HG02981 (cell line): ENCODE data around the gene SELENOV.

Source experiments
- ATAC-seq: cut with Tn5 transposase; IDR thresholded peaks from one replicate; pipeline ENCODE4 v1.9.1; 2021; ENCODE audit warnings: mild to moderate bottlenecking, moderate library complexity; ENCODE audit not compliant: unreplicated experiment

The SELENOV gene

DNA sequence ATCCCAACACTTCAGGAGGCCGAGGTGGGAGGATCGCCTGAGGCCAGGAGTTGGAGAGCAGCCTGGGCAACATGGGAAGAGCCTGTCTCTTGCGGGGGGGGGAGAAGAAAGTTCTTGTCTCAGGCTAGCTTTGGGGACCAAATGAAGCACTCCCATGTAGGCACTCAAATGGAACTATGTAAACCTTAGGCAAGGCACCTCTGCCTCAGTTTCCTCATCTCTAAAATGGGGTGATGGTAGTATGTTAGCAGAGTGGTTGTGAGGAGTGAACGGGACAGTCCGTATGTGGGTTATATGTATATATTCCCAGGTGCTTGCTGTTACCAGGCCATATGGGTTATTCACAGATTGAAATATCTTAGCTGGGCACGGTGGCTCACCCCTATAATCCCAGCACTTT is 22.7 kb upstream of the SELENOV start:
- no peak for ATAC-seq

DNA sequence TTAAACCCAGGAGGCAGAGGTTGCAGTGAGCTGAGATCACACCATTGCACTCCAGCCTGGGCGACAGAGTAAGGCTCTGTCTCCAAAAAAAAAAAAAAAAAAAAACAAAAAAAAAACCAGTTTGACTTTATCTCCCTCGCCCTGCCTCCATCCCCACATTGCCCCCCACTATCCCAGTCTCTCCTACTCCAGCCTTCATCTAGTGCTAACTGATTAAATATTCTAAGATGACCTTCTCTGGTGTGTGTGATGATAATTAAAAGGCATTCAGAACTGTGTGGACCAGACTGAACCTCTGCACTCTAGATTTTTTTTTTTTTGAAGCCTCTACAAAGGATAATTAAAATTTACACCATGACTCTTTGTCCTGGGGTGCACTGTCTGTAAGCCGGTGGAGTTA is 22.2 kb upstream of the SELENOV start:
- ATAC-seq, result no peak

DNA sequence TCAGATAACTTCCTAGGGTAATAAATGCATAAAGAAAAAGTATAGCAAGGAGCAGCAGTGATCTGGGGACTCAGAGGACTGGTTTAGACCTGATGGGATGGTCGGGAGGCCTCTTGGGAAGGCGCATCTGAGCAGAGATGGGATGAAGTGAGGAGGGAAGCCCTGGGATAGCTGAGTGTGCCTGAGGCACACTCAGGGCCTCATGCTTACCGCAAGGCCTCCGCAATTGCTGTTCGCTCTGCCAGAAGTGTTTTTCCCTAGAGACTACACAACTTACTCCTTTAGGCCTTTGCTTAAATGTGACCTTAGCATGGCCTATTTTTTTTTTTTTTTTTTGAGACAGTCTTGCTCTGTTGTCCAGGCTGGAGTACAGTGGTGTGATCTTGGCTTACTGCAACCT is 20.3 kb upstream of the SELENOV start:
- no peak for ATAC-seq

DNA sequence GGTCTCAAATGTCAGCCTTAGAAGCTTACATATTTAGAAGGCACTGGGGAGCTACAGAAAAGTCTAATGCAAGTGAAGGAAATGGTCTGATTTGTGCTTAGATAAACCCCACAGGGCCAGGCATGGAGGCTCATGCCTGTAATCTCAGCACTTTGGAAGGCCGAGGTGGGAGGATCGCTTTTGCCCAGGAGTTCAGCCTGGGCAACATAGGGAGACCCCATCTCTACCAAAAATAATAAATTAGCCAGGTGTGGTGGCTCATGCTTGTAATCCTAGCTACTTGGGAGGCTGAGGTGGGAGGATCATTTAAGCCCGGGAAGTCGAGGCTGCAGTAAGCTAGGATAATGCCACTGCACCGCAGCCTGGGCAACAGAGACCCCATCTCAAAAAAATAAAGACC is 18.9 kb upstream of the SELENOV start:
- ATAC-seq, result no peak

DNA sequence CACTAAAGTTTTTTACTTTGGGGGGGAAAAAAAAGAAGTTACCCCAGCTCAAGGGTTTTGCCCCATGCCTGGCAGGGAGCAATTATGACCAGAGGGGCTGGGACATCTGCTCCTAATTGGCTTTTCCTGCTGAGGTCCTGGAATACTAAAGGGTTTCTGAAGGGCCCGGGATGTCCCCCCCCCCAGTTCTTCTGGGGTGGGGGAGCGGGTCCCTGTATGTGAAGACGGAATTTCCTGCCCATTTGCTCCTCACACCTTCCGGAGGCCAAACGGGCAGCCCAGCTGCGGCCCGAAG is 17.3 kb upstream of the SELENOV start:
- ATAC-seq, result no peak

DNA sequence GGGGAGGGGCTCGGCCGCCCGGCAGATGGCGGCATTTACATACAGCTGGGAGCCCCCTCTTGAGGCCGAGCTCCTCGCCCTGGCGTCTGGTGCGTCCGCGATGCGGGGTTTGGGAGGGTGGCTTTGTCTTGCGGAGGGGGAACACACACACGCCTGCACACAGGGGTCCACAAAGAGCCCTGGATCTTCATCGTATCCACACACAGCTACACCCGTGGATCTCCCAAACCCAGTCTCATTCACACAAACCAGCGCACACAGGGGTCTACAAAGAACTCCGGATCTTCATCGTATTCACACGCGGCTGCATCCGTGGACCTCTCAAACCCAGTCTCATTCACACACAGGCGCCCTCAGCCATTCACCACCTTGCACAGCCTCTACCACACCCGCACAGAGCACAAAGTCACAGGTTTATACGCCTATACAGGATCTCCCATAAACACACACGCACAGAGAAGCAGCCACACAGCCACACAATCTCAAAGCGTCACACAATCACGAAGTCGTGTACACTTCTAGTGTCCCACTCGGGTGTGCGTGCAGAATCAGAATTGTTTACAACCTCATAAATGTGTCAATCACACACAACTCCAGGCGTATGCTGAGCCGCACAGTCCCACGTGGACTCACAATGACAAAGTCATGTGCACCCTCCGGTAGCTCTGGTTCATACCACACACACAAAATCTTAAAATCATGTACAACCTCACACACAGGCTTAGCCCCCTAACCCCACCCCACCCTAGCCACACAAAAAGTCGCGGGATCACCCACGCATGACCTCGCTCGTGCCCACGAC is 16.7 kb upstream of the SELENOV start:
- ATAC-seq, result no peak

DNA sequence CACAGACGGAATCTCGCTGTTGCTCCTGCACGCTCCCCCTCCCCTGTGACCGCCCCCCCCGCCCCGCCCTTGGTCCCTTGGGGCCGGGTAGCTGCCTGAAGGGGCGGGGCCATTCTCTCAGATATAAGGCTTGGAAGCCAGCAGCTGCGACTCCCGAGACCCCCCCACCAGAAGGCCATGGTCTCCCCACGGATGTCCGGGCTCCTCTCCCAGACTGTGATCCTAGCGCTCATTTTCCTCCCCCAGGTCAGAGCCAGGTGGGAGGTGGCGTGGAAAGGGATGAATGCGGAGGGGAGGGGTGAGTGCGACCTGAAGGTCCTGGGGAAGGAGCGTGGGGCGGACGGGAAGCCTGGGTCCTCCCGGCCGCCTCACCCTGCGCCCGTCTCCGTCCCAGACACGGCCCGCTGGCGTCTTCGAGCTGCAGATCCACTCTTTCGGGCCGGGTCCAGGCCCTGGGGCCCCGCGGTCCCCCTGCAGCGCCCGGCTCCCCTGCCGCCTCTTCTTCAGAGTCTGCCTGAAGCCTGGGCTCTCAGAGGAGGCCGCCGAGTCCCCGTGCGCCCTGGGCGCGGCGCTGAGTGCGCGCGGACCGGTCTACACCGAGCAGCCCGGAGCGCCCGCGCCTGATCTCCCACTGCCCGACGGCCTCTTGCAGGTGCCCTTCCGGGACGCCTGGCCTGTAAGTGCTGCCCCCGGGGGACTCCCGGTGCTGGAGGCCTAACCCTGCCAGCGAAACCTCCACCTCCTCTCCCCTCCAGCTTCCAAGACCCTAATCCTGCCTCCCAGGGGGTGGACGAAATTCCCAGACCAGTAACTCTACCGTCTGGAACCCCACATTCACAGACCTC is 15.9 kb upstream of the SELENOV start, which contains the start of gene DLL3:
TSS of gene DLL3 (plus strand) at position 150 of the 845 bp plus-strand sequence. CDS start at position 178, 28 bp downstream.
- ATAC-seq, result no peak

DNA sequence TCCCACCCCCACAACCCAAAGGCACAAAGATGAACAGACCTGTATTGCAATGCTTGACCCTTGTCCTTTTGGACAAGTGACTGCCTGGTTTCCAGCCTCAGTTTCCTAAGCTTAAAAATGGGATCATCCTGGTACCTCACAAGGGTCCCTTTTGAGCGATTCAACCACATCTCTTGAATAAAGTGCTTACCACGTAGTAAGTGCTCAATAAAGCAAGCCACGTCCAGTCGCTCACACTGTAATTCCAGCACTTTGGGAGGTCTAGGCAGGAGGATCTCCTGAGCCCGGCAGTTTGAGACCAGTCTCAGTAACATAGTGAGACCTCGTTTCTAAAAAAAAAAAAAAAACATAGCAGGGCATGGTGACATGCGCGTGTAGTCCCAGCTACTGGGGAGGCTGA is 15.0 kb upstream of the SELENOV start:
- no peak for ATAC-seq

DNA sequence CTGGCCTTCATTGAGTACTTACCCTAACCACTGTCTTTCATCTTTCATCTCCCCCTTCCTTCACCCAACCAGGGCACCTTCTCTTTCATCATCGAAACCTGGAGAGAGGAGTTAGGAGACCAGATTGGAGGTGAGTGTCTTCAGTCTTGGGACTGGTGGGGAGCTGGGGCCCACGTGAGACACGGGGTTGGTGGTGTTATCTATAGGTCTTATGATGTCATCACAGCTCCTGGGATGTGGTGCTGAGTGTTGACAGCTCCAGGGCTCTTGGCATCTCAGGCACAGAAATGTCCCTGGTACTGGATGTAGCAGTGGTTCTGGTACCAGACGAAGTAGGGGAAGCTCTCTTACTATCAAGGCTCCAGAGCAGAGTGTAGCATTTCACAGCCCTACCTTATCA is 14.4 kb upstream of the SELENOV start:
- no peak for ATAC-seq

DNA sequence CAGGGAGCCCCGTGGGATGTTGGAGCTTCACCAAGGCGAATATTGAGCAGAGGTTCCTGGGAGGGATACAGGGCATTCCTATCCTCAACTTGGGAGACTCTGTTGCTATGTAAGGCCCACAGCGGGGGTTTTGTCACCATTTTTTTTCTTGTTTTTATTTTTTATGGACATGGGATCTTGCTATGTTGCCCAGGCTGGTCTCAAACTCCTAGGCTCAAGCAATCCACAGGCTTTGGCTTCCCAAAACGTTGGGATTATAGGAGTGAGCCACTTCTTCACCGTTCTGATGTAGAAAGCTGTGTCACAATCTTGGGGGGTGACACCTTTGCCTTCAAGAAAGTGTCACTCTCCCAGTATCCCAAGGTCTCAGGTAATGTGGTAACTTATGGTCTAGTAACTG is 13.6 kb upstream of the SELENOV start:
- ATAC-seq, result no peak

DNA sequence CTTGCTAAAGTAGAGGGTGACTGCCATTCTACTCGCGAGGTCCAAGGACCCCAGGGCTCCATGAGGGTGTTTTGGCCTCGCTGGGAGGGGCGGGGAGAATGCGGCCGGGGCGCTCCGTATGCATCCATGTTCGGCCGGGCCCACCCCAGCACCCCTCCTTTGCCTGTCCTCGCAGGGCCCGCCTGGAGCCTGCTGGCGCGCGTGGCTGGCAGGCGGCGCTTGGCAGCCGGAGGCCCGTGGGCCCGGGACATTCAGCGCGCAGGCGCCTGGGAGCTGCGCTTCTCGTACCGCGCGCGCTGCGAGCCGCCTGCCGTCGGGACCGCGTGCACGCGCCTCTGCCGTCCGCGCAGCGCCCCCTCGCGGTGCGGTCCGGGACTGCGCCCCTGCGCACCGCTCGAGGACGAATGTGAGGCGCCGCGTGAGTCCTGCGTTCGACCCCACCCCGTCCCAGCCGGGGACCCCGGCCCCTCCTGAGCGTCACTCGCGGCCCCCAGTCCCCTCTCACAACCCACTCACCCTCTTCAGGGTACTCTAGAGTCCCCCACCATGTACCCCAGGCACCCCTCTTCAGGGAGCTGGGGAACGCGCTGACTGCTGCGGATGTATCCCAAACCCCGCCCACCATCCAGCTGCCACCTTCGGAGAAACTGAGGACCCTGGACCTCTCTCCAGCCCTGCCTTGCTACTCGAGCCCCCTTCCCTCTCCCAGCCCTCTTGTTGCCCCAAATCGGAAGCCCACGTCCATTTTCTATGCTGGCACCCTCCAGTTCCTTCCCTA is 12.1 kb upstream of the SELENOV start:
- ATAC-seq, result no peak

DNA sequence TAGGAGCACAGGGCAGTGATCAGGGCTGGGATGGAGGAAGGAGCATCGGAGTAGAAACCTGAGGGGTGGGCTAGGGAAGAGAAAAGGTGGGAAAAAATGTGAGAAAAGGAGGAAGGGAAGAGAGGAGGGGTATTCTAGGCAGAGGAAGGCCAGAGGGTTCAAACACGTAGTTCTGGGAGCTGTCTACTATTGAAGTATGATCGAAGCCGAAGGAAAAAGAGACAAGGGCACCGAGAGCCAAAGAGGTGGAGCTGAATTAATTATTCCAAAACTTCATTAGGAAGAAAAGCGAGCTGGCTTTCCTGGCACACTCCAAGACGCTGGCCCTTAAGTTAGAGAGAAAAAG is 8.4 kb upstream of the SELENOV start:
- ATAC-seq, result no peak

DNA sequence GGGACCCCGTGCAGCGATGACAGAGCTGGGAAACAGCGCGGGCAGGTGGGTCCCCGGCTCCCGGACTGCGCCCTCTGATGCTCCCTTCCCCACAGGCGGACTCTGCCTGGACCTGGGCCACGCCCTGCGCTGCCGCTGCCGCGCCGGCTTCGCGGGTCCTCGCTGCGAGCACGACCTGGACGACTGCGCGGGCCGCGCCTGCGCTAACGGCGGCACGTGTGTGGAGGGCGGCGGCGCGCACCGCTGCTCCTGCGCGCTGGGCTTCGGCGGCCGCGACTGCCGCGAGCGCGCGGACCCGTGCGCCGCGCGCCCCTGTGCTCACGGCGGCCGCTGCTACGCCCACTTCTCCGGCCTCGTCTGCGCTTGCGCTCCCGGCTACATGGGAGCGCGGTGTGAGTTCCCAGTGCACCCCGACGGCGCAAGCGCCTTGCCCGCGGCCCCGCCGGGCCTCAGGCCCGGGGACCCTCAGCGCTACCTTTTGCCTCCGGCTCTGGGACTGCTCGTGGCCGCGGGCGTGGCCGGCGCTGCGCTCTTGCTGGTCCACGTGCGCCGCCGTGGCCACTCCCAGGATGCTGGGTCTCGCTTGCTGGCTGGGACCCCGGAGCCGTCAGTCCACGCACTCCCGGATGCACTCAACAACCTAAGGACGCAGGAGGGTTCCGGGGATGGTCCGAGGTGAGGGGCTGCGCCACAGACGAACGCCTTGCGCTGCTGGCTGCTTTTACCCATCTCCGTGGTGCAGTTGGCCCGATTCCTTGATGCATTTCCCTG is 7.8 kb upstream of the SELENOV start:
- ATAC-seq, result no peak

DNA sequence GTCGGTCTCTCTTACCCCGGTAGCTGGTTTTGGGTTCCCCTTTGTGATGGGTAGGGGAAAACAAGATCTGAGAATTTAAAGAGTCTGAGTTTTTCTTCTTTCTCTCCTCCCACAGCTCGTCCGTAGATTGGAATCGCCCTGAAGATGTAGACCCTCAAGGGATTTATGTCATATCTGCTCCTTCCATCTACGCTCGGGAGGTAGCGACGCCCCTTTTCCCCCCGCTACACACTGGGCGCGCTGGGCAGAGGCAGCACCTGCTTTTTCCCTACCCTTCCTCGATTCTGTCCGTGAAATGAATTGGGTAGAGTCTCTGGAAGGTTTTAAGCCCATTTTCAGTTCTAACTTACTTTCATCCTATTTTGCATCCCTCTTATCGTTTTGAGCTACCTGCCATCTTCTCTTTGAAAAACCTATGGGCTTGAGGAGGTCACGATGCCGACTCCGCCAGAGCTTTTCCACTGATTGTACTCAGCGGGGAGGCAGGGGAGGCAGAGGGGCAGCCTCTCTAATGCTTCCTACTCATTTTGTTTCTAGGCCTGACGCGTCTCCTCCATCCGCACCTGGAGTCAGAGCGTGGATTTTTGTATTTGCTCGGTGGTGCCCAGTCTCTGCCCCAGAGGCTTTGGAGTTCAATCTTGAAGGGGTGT is 7.1 kb upstream of the SELENOV start:
- ATAC-seq, result no peak

DNA sequence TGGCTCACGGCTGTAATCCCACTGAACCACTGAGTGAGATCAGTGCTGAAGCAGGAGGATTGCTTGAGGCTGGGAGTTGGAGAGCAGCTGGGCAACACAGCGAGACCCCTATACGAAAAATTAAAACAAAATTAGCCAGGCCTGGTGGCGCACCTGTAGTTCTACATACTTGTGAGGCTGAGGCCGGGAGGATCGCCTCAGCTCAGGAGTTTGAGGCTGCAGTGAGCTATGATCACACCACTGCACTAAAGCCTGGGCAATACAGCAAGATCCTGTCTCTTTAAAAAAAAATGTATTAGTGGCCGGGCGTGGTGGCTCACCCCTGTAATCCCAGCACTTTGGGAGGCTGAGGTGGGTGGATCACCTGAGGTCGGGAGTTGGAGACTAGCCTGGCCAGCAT is 6.3 kb upstream of the SELENOV start:
- no peak for ATAC-seq

DNA sequence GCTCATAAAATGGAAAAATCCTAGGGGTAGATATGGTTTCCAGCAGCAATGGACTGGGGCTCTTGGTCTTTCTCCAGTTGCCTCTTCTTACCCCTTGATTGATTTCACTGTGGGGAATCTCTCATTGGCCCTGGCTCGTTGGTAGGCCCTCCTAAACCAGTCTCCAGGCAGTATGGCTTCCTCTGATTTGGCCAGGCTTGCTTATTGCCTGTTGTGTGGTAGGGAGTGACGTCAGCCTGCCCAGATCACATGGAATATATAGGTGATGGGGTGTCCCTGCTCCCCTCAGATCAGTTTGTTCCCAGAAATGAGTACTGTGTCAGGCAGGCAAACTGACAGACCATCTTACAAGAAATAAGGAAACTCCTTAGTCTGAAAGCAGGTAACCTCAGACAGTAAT is 5.7 kb upstream of the SELENOV start:
- ATAC-seq, result no peak

DNA sequence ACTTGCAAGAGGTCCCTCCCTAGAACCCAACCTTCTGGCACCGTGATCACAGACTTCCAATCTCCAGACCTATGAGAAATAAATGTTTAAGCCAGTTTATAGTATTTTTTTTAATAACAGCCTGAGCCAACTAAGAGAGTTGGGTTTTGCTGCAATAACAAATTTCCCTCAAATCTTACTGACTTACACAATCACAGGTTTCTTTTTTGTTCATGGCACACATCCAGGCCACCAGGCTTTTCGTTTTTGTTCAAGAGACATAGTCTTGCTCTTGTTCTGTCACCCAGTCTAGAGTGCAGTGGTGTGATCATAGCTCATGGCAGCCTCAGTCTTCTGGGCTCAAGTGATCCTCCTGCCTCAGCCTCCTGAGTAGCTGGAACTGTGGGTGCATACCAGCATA is 2.0 kb upstream of the SELENOV start:
- ATAC-seq, result no peak

DNA sequence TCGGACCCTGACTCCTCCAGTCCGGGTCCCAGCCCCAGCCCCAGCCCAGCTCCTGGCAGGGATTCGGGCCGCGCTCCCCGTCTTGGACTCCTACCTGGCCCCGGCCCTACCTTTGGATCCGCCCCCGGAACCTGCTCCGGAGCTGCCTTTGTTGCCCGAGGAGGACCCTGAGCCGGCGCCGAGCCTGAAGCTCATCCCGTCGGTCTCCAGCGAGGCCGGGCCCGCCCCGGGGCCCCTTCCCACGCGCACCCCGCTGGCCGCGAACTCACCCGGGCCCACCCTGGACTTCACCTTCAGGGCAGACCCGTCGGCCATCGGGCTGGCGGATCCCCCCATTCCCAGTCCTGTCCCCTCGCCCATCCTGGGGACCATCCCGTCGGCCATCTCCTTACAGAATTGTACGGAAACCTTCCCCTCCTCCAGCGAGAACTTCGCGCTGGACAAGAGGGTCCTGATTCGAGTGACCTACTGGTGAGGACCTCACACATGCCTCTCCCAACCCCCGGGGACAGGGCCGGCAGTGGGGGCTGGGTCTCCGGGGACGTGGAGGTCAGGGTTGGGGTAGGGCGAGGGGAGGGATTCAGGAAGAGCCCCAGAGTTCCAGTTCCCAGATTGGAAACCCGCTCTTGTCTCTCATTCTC is 732 bp downstream of the SELENOV start:
- no peak for ATAC-seq

DNA sequence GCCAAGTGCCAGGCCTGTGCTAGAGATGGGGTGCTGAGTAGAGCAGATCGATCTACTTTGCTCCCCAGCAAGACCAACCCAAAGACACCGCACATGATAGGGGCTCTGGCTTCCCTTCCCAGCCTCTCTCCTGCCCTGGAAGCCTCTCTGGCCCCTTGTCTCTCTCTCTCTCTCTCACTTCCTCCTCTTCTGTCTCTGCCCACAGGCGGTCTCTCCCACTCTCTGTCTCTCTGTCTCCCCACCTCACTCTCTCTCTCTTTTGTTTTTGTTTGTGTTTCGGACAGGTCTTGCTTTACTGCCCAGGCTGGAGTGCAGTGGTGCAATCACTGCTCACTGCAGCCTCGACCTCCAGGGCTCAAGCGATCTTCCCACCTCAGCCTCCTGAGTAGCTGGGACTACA is 1.3 kb downstream of the SELENOV start:
- no peak for ATAC-seq

DNA sequence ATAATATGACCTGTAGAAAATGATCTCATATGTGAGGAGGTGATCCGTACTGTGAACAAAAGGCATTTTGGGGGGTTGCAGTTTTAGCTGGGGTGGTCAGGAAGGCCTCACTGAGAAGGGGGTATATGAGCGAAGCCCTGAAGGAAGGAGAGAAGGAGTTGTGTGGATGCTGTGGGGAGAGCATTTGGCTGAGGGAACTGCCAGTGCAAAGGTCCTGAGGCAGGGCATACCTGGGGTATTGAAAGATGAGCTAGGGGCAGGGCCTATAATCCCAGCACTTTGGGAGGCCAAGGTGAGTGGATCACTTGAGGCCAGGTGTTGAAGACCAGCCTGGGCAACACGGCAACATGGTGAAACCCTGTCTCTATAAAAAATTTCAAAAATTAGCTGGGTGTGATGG is 2.5 kb downstream of the SELENOV start:
- ATAC-seq, result no peak
